ENCODE results near the gene PRPF8. TPM values are rescaled to one million over a fixed set of nuclear protein-coding genes. Genes with fewer than 3 reads are reported as not detected.
A peak's percentile ranks its signal among the peaks of the same experiment; 100 is the strongest.

Gene PRPF8
- total and polyA plus RNA-seq, 2 of the 13 experiments (the other 11 are each of a cell fraction or from before 2014, with no cell fraction given): 112 to 179 TPM

- no peak for TF ChIP-seq ZBTB40 (IDR thresholded peaks at IDR 0.05)
- peak; percentile 63 for TF ChIP-seq ZBTB40 (CRISPR knock-in tag; IDR thresholded peaks at IDR 0.05)
- TF ChIP-seq ARHGAP35 (CRISPR knock-in tag; IDR thresholded peaks at IDR 0.05; ENCODE audit: borderline replicate concordance): no peak
- 0 out of 2 replicates have a peak, but pooled peaks have one; percentile 7 for TF ChIP-seq ZSCAN22 (CRISPR knock-in tag; IDR thresholded peaks at IDR 0.05)
- TF ChIP-seq SKI (IDR thresholded peaks at IDR 0.05; ENCODE audit: partially characterized antibody): no peak
- TF ChIP-seq TOPORS (CRISPR knock-in tag; IDR thresholded peaks at IDR 0.05): no peak
- no peak; the same call in 1 of the 2 replicates for TF ChIP-seq ZNF468 (CRISPR knock-in tag; IDR thresholded peaks at IDR 0.05)
- no peak for TF ChIP-seq KDM3A (CRISPR knock-in tag; IDR thresholded peaks at IDR 0.05; ENCODE audit: low read depth)
- TF ChIP-seq MEF2D (CRISPR knock-in tag; IDR thresholded peaks at IDR 0.05): no peak
- TF ChIP-seq ZNF816 (CRISPR knock-in tag; IDR thresholded peaks at IDR 0.05; ENCODE audit: borderline replicate concordance): no peak
- TF ChIP-seq ZNF615 (CRISPR knock-in tag; IDR thresholded peaks at IDR 0.05; ENCODE audit: borderline replicate concordance): no peak
- TF ChIP-seq GFI1 (CRISPR knock-in tag; IDR thresholded peaks at IDR 0.05; ENCODE audit: borderline replicate concordance): 0 out of 2 replicates have a peak, but pooled peaks have one; percentile 23
- no peak for TF ChIP-seq ZBTB38 (CRISPR knock-in tag; IDR thresholded peaks at IDR 0.05)
- no peak for TF ChIP-seq ZSCAN9 (CRISPR knock-in tag; IDR thresholded peaks at IDR 0.05; ENCODE audit: borderline replicate concordance)
- TF ChIP-seq ZBTB46 (CRISPR knock-in tag; IDR thresholded peaks at IDR 0.05; ENCODE audit: borderline replicate concordance): no peak
- no peak for TF ChIP-seq CBX2 (IDR thresholded peaks at IDR 0.05; ENCODE audit: low read depth, low read length)
- no peak for TF ChIP-seq CBX2 (CRISPR knock-in tag; IDR thresholded peaks at IDR 0.05; ENCODE audit: low read depth)
- TF ChIP-seq MIER2 (CRISPR knock-in tag; IDR thresholded peaks at IDR 0.05): no peak
- no peak; the same call in 1 of the 2 replicates for TF ChIP-seq KMT2B (CRISPR knock-in tag; IDR thresholded peaks at IDR 0.05)
- TF ChIP-seq ZNF558 (CRISPR knock-in tag; IDR thresholded peaks at IDR 0.05; ENCODE audit: borderline replicate concordance): peak; percentile 70; the same call in 1 of the 2 replicates
Observed at GRCh38 chr17:1627982-1628855, 56.4 kb downstream of the PRPF8 start, which contains the start of gene SLC43A2 (continued).
